ENCODE data around the gene INSYN2A.

- no peak for TF ChIP-seq CTCF (IDR thresholded peaks at IDR 0.05)
- TF ChIP-seq EP300 (IDR thresholded peaks at IDR 0.05; ENCODE audit: low read depth), result no peak
- no peak for TF ChIP-seq POLR2A (IDR thresholded peaks at IDR 0.05)
These were observed 19.9 kb upstream of the INSYN2A start for GRCh38 chr10:127216274-127216673.
